Body of pancreas (tissue), 4 donors: ENCODE results near the gene NPEPPS. TPM values are rescaled to one million over a fixed set of nuclear protein-coding genes. Genes with fewer than 3 reads are reported as not detected.

Source experiments
- ATAC-seq: fragments of 150-250 bp; one replicate; pipeline ENCODE4 v1.9.1; 2016
- DNase-seq, 4 donors: peaks; one replicate each; pipeline ENCODE4 v3.0.0-alpha.2; 2019
- H3K27ac ChIP-seq, 4 donors: fragments of 200-600 bp; sonication (generic); 1 replicate in 3 of 4; 2 replicates in 1 of 4; pipeline versions ENCODE4 v1.5.1 to v1.6.1; 2016 to 2019; ENCODE audit warnings: mild to moderate bottlenecking in 1 of 4, mixed read lengths in 1 of 4, moderate library complexity in 1 of 4
- H3K27me3 ChIP-seq, 2 donors: fragments of 200-600 bp; sonication (generic); one replicate each; pipeline ENCODE4 v1.6.0; 2016; ENCODE audit warnings: mild to moderate bottlenecking in 1 of 2
- H3K36me3 ChIP-seq, 2 donors: fragments of 200-600 bp; sonication (generic); replicated peaks in 1 of 2; 2 replicates each; pipeline ENCODE4 v1.5.1; 2016; ENCODE audit warnings: low read depth in 2 of 2; ENCODE audit not compliant: insufficient read depth in 1 of 2
- H3K4me1 ChIP-seq: fragments of 200-600 bp; sonication (generic); one replicate; pipeline ENCODE4 v1.6.0; 2016
- H3K4me3 ChIP-seq, 2 donors: fragments of 200-600 bp; sonication (generic); 1 replicate in 1 of 2; 2 replicates in 1 of 2; pipeline ENCODE4 v1.5.1; 2016 to 2019
- H3K9me3 ChIP-seq, 3 donors: fragments of 200-600 bp; sonication (generic); 1 replicate in 2 of 3; 2 replicates in 1 of 3; pipeline ENCODE4 v1.5.1; 2016
- CTCF ChIP-seq, 7 experiments: fragments of 450-650 bp in 4 of 7; fragments of 200-600 bp in 3 of 7; sonication (generic) in 3 of 7; IDR thresholded peaks; one replicate each; pipeline ENCODE4 v1.5.1; 2016 to 2019; ENCODE audit warnings: antibody characterized with exemption in 7 of 7
- POLR2A ChIP-seq, 3 donors: fragments of 450-650 bp; IDR thresholded peaks; one replicate each; pipeline ENCODE4 v1.6.1; 2016; ENCODE audit warnings: antibody characterized with exemption in 3 of 3, mild to moderate bottlenecking in 2 of 3
- WGBS, 2 donors: methylation state at CpG; one replicate each; pipeline ENCODE4 v1.1.5; 2017; 5-methylcytosine and 5-hydroxymethylcytosine counted together
- intact Hi-C: fragments of 100-400 bp; cut with DNase I; formaldehyde crosslinking; loops from one replicate; pipeline ENCODE4 v1.15.1; 2023
- total RNA-seq, 2 donors: library from RNA; depleted of rRNA; stranded (reverse); fragments of >200 nt; gene quantifications; one replicate each; pipeline ENCODE4 v1.1.0, GENCODE V29; 2016

The NPEPPS gene
- total RNA-seq, 2 donors from 2014 or later: 77.5 to 92.4 TPM

GRCh38 chr17:47640076-47640475 lies 109.2 kb downstream of the NPEPPS start:
- H3K4me1 ChIP-seq: no peaks in the 10 kb centered on the region
- no peak for TF ChIP-seq CTCF (IDR thresholded peaks at IDR 0.05)
- TF ChIP-seq POLR2A (IDR thresholded peaks at IDR 0.05): no peak
- no peaks in the 10 kb centered on the region for H3K27me3 ChIP-seq
- no peak overlapping the region for H3K27ac ChIP-seq
- ATAC-seq (no peak), DNase-seq (no peak)
- H3K4me3 ChIP-seq: no peak overlapping the region
- WGBS, 2 donors: 69 to 73% methylated on average over 3 of the region's 3 CpGs
- H3K9me3 ChIP-seq: no peaks in the 10 kb centered on the region
- peaks cover 0 to 2% of the 10 kb centered on the region in 2 donors for H3K36me3 ChIP-seq
- intact Hi-C loops: no loop called here

GRCh38 chr17:47641202-47641601 lies 110.3 kb downstream of the NPEPPS start:
- no peaks in the 10 kb centered on the region for H3K27me3 ChIP-seq
- TF ChIP-seq POLR2A (IDR thresholded peaks at IDR 0.05) (no peak), CTCF (IDR thresholded peaks at IDR 0.05) (no peak)
- DNase-seq: no peak

GRCh38 chr17:47643116-47643515 lies 112.2 kb downstream of the NPEPPS start:
- 91 to 100% methylated on average over 2 of the region's 2 CpGs for WGBS, 2 donors

More at GRCh38 chr17:47641202-47641601, 110.3 kb downstream of the NPEPPS start:
- Histone ChIP-seq H3K4me3 (no peak overlapping the region), H3K27ac (no peak overlapping the region), H3K4me1 (no peaks in the 10 kb centered on the region), H3K9me3 (no peaks in the 10 kb centered on the region), H3K36me3 (peaks cover 0 to 2% of the 10 kb centered on the region in 2 donors)
- whole genome bisulfite sequencing, 2 donors: 92 to 98% methylated on average over 4 of the region's 4 CpGs
- ATAC-seq: no peak
- intact Hi-C loops: no loop called here

GRCh38 chr17:47644324-47644723 lies 113.4 kb downstream of the NPEPPS start:
- 72 to 95% methylated on average over 5 of the region's 5 CpGs for WGBS, 2 donors
- no peak overlapping the region for H3K27ac ChIP-seq

More at GRCh38 chr17:47643116-47643515, 112.2 kb downstream of the NPEPPS start:
- H3K4me3 ChIP-seq: no peak overlapping the region
- H3K27me3 ChIP-seq: no peaks in the 10 kb centered on the region
- H3K9me3 ChIP-seq: no peaks in the 10 kb centered on the region
- ATAC-seq (no peak), DNase-seq (no peak)
- no peak for TF ChIP-seq CTCF (IDR thresholded peaks at IDR 0.05)
- no peak for TF ChIP-seq POLR2A (IDR thresholded peaks at IDR 0.05)
- peaks cover 1% of the 10 kb centered on the region for H3K4me1 ChIP-seq
- no peaks in the 10 kb centered on the region for H3K36me3 ChIP-seq
- intact Hi-C loops: no loop called here
- no peak overlapping the region for H3K27ac ChIP-seq

More at GRCh38 chr17:47644324-47644723, 113.4 kb downstream of the NPEPPS start:
- H3K36me3 ChIP-seq: no peaks in the 10 kb centered on the region
- H3K27me3 ChIP-seq: no peaks in the 10 kb centered on the region
- DNase-seq: no peak
- H3K9me3 ChIP-seq: no peaks in the 10 kb centered on the region
- intact Hi-C loops: no loop called here
- no peak for ATAC-seq
- TF ChIP-seq POLR2A (IDR thresholded peaks at IDR 0.05) (no peak), CTCF (IDR thresholded peaks at IDR 0.05) (no peak)
- H3K4me3 ChIP-seq: no peak overlapping the region
- H3K4me1 ChIP-seq: peaks cover 11% of the 10 kb centered on the region
